IgD-negative memory B cell (primary cell): ENCODE data around the gene NCS1. TPM values are rescaled to one million over a fixed set of nuclear protein-coding genes. Genes with fewer than 3 reads are reported as not detected.

Experiments used
- H3K27ac Mint-ChIP-seq, 3 donors: one replicate each; pipeline ENCODE4 v1.8.0; 2020 to 2022; ENCODE audit warnings: mild to moderate bottlenecking in 3 of 3, mixed read lengths in 3 of 3, moderate library complexity in 1 of 3
- H3K27me3 Mint-ChIP-seq: one replicate; pipeline ENCODE4 v1.8.0; 2021; ENCODE audit warnings: mixed read lengths
- H3K36me3 Mint-ChIP-seq: one replicate; pipeline ENCODE4 v1.8.0; 2020; ENCODE audit warnings: mild to moderate bottlenecking, mixed read lengths
- H3K4me1 Mint-ChIP-seq, 3 donors: one replicate each; pipeline ENCODE4 v1.8.0; 2020 to 2022; ENCODE audit warnings: mixed read lengths in 3 of 3, mild to moderate bottlenecking in 1 of 3
- H3K4me3 Mint-ChIP-seq, 4 donors: one replicate each; pipeline ENCODE4 v1.8.0; 2020 to 2022; ENCODE audit warnings: mild to moderate bottlenecking in 4 of 4, mixed read lengths in 4 of 4, moderate library complexity in 3 of 4
- H3K9me3 Mint-ChIP-seq, 3 donors: one replicate each; pipeline ENCODE4 v1.8.0; 2020 to 2021; ENCODE audit warnings: mixed read lengths in 3 of 3, mild to moderate bottlenecking in 1 of 3
- polyA plus RNA-seq: library from polyadenylated mRNA; unstranded; fragments of 300-500 nt; fragmentation: Illumina TruSeq; gene quantifications from one replicate; pipeline ENCODE4 v1.2.3, GENCODE V29; 2021

Gene NCS1
- polyA plus RNA-seq, 1 donor from 2014 or later = not detected

DNA sequence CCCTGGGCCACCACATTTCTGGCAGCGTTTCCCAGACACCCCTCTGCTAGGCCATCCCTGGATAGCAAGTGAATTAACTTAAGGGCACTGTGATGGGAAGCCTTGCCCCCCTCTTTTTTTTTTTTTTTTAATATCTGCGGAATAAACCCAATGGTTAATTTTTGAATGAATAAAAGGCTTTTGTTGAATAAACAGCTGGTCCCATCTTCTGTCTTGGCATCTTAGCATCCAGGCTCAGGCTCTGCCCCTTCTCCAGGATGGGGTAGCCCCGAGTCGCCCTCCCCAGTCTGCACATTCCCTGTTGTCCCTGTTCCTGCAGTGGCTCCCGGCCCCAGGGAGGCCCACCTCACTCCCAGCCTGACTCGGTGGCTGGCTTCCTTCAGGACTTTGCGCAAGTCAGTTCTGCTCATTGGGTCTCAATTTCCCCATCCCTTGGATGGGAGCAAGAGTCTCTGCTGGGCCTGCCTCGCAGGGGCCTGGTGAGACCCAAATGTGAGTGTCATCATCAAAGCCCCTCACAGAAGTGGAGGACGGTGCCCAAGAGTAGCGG is 64.3 kb downstream of the NCS1 start:
- Mint-ChIP-seq H3K27ac (no peak overlapping the region), H3K4me3 (no peak overlapping the region)

DNA sequence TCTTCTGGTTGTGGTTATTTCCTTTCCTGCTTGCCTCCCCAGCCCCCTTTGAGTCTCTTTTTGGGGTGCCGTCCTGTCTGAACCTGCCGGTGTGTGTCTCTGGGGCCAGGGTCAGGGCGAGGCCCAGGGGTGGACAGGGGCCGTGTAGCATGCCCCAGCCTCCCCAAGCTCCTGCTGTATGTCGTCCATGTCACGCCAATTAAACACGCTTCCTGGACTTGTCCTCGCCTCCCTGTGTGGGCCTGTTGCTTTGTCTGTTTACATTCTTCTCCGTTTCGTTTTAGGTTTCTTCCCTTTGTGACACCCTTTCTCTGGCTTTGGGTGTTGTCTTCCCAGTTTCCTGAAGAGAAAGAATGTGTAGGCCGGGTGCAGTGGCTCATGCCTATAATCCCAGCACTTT is 64.9 kb downstream of the NCS1 start:
- no peaks in the 10 kb centered on the region for H3K9me3 Mint-ChIP-seq
- peaks cover 16 to 17% (median 16%) of the 10 kb centered on the region in 3 donors for H3K4me1 Mint-ChIP-seq
- peak overlapping the region in 1 of 4 donors; percentile 45 for H3K4me3 Mint-ChIP-seq
- H3K27ac Mint-ChIP-seq = no peak overlapping the region
- H3K36me3 Mint-ChIP-seq = no peaks in the 10 kb centered on the region
- peaks cover 4% of the 10 kb centered on the region for H3K27me3 Mint-ChIP-seq

More for the DNA sequence above, 64.3 kb downstream of the NCS1 start:
- Mint-ChIP-seq H3K27me3 (peaks cover 4% of the 10 kb centered on the region), H3K9me3 (no peaks in the 10 kb centered on the region), H3K36me3 (no peaks in the 10 kb centered on the region), H3K4me1 (peaks cover 16 to 17% (median 16%) of the 10 kb centered on the region in 3 donors)

DNA sequence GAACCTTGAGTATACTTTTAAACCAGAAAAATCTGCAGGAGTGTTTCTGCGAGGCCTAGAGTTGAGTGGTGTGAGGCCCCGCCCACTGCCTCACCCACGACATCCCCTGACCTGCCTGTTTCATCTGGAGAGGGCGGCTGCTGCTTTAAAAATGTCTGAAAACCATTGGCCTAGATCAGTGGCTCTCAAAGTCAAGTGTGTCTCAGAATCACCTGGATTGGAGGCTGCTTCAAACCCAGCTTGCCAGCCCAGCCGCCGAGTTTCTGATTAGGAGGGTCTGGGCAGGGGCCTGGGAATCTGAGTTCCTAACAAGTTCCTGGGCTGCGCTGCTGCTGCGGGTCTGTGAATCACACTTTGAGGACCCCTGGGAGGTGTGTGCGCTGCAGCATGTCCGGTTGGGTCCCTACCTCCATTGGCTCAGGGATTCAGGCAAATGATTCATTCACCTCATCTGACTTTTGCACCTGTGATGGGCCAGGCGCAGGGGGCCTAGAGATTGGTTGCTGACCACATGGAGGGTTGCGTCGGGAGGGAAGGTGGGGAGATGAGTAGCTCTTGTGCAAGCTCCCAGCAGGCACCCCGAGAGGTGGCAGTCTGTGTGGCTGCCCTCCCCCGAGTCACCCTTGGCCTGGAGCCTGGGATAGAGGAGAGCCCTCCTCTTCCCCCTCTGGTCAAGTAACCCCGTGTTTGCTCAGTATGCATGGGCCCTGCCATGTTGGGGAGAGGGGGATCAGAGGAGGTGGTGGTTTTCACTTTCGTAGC is 65.7 kb downstream of the NCS1 start:
- peaks cover 18 to 20% (median 19%) of the 10 kb centered on the region in 3 donors for H3K4me1 Mint-ChIP-seq
- no peak overlapping the region for H3K27ac Mint-ChIP-seq
- peaks cover 1% of the 10 kb centered on the region for H3K27me3 Mint-ChIP-seq
- no peak overlapping the region for H3K4me3 Mint-ChIP-seq
- no peaks in the 10 kb centered on the region for H3K9me3 Mint-ChIP-seq
- no peaks in the 10 kb centered on the region for H3K36me3 Mint-ChIP-seq

DNA sequence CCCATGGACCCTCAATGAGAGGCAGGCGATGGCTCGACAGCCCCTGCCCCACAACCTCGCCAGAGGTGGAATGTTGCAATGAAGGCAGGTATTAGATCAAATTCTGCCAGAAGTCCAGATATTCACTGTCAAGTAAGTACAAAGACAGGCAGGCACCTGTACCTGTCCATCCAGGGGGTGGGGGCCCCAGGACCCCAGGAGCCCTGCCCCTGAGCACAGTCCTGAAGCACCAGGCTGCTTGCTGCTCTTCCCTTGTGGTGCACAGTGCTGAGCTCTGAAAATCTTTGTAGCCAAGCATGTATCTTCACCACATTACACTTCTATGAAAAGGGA is 67.1 kb downstream of the NCS1 start:
- H3K9me3 Mint-ChIP-seq = no peaks in the 10 kb centered on the region
- H3K4me3 Mint-ChIP-seq = peak overlapping the region in 2 of 4 donors; percentile 69 to 75
- peaks cover 22 to 23% (median 23%) of the 10 kb centered on the region in 3 donors for H3K4me1 Mint-ChIP-seq
- H3K27me3 Mint-ChIP-seq = peaks cover 1% of the 10 kb centered on the region
- peak overlapping the region in 1 of 3 donors; percentile 88 for H3K27ac Mint-ChIP-seq
- no peaks in the 10 kb centered on the region for H3K36me3 Mint-ChIP-seq

DNA sequence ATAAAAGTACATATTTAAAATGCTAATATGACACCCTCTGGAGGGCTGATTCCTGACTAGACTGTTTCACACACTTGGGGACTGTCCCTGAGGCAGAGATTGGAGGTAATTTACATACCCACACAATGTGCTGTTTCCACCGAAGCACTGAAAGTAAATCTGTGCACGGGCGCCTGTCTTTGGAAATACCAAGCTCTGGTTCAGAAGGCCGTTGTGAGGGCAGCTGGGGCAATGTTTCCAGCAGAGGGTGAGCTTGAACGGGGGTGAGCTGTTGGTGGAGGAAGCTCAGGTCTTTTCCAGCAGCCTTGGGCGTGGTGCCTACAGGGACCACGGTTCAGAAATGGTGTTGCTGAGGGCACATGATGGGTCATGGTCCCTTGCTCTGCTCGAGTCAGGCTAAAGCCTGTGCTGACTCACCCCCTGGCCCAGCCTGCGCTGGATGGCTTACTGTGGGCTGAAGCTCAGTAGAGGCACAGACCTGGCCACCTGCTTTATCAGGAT is 67.6 kb downstream of the NCS1 start:
- Mint-ChIP-seq H3K27me3 (peaks cover 1% of the 10 kb centered on the region), H3K27ac (peak overlapping the region in 2 of 3 donors; percentile 72 to 88), H3K4me1 (peaks cover 22 to 23% (median 23%) of the 10 kb centered on the region in 3 donors), H3K36me3 (no peaks in the 10 kb centered on the region), H3K4me3 (peak overlapping the region; percentile 35 to 81 (median 72)), H3K9me3 (no peaks in the 10 kb centered on the region)

DNA sequence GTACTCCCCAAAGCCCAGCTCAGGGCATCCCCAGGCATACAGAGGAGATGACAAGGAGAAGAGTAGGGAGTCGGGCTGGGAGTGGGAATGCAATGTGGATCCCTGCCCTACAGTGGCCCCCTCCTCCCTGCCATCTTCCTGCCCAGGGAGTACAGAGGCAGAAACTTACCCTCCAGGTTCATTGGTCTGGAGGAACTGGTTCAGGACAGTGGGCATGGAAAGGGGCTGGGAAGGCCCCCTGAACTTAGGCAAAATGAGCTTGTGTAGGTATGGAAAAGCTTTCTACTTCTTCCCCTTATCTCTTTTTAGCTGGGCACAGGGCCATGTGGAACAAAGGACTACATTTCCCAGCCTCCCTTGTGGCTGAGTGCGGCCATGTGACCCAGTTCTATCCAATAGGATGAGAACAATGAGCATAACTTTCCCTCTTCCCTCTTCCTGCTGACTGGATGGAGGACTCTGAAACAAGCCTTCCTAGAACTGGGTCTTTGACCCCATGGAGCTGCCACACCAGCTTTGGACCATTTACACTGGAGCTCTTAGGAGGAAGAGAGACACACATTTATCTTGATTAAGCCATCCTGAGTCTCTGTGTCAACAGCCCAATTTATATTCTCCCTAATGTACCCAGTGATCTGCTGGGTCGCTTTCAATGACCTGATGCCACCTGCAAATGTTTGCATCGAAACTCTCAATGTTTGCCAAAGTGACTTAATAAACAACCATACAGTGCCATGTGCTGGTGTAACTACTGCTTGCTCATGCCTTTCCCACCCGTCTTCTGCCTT is 68.4 kb downstream of the NCS1 start:
- Mint-ChIP-seq H3K9me3 (no peaks in the 10 kb centered on the region), H3K27ac (no peak overlapping the region), H3K27me3 (peaks cover 1% of the 10 kb centered on the region), H3K4me1 (peaks cover 22 to 23% (median 23%) of the 10 kb centered on the region in 3 donors), H3K36me3 (no peaks in the 10 kb centered on the region), H3K4me3 (peak overlapping the region in 2 of 4 donors; percentile 47 to 72)

DNA sequence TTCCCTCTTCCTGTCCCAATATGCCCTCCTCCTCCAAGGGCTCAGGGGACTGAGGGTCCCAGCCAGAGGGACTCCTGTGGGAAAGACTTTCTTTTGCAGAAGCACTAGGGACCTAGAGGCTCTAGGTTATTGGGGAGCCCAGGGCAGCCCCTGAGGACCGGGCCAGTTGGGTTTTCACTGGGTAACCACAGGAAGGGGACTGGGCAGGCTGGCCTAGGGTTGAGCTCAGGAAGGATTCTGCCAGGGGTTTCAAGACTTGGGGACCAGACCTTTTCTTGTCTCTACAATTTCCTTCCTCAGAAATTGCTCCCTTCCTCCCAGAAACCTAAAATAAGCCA is 69.0 kb downstream of the NCS1 start:
- Mint-ChIP-seq H3K4me3 (peak overlapping the region in 1 of 4 donors; percentile 47), H3K4me1 (peaks cover 19 to 23% (median 20%) of the 10 kb centered on the region in 3 donors), H3K27ac (no peak overlapping the region), H3K27me3 (no peaks in the 10 kb centered on the region), H3K9me3 (no peaks in the 10 kb centered on the region), H3K36me3 (no peaks in the 10 kb centered on the region)

DNA sequence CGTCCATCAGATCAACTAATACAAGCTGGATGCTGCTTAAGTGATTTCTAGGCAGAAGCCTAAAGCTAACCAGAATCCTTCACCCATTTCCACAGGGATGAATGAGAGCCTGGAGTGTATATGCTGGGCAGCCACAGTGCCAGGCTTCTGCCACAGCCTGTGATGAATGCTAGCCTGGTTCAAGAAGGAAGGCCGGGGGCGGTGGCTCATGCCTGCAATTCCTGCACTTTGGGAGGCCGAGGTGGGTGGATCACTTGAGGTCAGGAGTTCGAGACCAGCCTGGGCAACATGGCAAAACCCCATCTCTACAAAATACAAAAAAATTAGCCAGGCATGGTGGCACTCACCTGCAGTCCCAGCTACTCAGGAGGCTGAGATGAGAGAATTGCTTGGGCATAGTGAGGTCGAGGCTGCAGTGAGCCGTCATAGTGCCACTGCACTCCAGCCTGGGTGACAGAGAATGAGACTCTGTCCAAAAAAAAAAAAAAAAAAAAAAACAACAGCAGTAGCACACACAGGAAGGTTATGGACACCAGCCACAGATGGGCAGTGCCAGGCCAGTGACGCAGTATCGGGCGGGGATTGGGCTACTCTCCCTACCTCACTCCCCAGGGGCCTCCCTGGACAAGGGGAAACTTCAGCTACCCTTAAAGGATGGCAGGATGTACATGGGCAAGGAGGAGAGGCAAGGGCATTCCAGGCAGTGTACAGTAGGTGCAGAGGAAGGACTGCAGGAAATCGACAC is 70.2 kb downstream of the NCS1 start:
- Mint-ChIP-seq H3K27me3 (no peaks in the 10 kb centered on the region), H3K36me3 (no peaks in the 10 kb centered on the region), H3K9me3 (no peaks in the 10 kb centered on the region), H3K27ac (no peak overlapping the region), H3K4me1 (peaks cover 19 to 23% (median 20%) of the 10 kb centered on the region in 3 donors), H3K4me3 (peak overlapping the region in 3 of 4 donors; percentile 49 to 90 (median 68))

DNA sequence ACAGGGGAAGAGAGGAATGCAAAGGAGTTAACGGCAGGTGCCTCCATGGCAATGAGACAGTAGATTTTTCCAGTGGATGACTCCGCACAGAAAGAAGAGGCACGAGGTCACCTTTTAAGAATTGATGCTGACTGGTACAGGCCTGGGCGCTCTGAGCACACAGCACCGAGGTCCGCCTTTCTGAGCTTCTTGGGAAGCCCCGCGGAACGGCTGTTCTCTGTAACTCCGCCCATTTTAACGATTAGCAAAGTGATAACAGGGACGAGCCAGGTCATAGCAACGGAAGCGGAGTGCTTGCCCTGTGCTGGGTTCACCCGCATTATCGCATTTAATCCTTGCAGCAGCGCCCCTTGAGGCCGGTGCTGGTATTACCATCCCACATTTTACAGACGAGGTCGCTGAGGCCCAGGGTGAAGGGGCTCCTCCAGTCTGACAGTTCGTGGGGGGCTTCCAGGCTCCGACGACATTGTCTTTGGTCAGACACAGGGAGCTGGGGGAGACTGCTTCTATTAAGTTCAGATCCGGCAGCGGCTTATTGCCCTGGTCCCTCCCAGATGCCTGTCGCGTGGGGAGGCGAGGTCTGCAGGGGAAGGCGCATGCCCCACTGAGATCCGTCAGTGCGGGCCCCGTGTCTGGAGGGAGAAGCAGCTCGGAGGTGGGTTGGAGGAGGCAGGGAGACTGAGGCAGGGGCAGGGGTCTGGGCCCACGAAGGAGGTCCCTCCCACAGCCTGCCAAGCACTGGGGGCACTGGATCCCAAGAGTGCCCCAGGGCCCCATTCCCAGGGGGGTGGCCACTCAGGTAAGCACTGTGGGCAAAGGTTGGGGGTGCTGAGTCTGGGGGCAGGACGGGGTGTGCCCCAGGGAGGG is 71.0 kb downstream of the NCS1 start:
- Mint-ChIP-seq H3K4me1 (peaks cover 19 to 23% (median 20%) of the 10 kb centered on the region in 3 donors), H3K27me3 (no peaks in the 10 kb centered on the region), H3K4me3 (peak overlapping the region in 3 of 4 donors; percentile 49 to 90 (median 68)), H3K27ac (peak overlapping the region in 1 of 3 donors; percentile 46), H3K9me3 (no peaks in the 10 kb centered on the region), H3K36me3 (no peaks in the 10 kb centered on the region)

DNA sequence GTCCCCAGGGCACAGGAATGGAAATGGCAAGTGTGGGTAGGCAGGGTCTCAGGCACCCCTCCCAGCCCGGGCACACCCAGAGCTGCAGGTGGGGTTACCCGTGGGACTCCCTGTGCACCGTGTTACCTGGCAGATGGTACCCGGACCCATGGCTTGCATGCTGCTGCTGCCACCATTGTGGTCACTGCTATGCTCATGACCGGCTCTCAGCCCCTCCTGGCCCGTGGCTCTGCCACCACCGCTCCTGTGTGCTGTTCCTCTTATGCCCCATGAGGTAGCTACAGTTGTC is 71.6 kb downstream of the NCS1 start:
- Mint-ChIP-seq H3K27me3 (no peaks in the 10 kb centered on the region), H3K4me1 (peaks cover 19 to 23% (median 20%) of the 10 kb centered on the region in 3 donors), H3K36me3 (peaks cover 2% of the 10 kb centered on the region), H3K9me3 (no peaks in the 10 kb centered on the region), H3K27ac (no peak overlapping the region), H3K4me3 (no peak overlapping the region)

DNA sequence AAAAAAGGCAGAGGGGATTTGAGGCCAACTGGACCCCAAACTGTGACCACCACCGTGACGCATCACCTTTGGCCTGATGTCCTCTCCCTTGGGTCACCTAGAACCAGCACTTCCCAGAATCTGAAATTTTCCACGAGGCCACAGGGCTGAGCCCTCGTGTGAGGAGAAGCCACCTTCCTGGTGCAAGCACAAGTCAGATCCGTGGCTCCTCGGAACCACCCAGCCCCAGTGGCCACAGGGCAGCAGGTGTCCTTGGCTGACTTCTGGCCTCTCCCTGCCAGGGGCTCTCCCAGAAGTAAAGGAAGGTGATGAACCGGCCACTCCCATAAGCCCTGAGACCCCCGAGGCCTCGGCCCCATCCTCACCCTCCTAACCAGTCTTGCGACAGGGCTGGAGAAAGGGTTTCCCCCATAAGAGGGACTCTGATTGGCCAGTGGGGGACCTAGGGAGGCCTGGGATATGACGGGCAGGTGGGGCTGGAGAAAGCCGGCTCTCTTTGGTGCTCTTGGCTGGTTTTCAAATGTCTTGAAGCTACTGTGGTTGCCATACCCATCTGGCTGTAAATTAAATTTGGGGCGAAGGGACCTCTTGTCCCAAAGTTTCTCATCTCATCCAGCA is 72.5 kb downstream of the NCS1 start:
- H3K9me3 Mint-ChIP-seq = no peaks in the 10 kb centered on the region
- H3K4me3 Mint-ChIP-seq = peak overlapping the region in 1 of 4 donors; percentile 68
- H3K27ac Mint-ChIP-seq = no peak overlapping the region
- peaks cover 16 to 19% (median 18%) of the 10 kb centered on the region in 3 donors for H3K4me1 Mint-ChIP-seq
- H3K36me3 Mint-ChIP-seq = peaks cover 2% of the 10 kb centered on the region
- no peaks in the 10 kb centered on the region for H3K27me3 Mint-ChIP-seq

DNA sequence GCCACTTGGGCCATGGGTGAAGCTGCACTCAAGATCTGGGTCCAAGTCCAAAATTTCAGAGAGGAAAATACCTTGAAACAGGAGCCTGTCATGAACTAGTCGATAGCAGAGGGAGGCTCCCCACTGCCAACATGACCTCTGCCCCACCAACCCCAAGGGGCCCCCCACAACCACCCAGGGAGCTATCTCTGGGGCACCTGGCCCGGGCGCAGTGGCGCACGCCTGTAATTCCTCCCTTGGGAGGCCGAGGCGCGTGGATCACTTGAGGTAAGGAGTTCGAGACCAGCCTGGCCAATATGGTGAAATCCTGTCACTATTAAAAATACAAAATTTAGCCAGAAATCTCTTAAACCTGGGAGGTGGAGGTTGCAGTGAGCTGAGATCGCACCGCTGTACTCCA is 73.3 kb downstream of the NCS1 start:
- Mint-ChIP-seq H3K27ac (no peak overlapping the region), H3K4me3 (no peak overlapping the region), H3K4me1 (peaks cover 10 to 11% (median 11%) of the 10 kb centered on the region in 3 donors), H3K9me3 (no peaks in the 10 kb centered on the region), H3K27me3 (no peaks in the 10 kb centered on the region), H3K36me3 (peaks cover 2% of the 10 kb centered on the region)

DNA sequence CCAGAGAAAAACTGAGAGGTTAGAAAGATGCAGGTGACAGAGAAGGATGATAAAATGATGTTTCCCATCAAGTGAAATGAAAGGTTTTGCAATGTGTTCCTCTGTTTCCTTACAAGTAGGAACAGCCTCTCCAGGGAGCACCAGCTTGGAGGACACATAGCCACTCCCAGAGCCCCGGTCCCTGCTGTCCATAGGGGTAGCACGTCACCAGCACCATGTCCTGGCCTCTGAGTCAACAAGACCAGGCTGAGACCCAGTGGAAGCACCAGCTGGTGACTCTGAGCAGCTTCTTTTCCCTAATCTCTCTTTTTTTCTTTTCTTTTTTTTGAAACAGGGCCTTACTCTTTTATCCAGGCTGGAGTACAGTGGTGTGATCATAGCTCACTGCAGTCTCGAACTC is 73.9 kb downstream of the NCS1 start:
- no peak overlapping the region for H3K27ac Mint-ChIP-seq
- H3K27me3 Mint-ChIP-seq = no peaks in the 10 kb centered on the region

More for the DNA sequence above, 73.9 kb downstream of the NCS1 start:
- peaks cover 0 to 3% (median 0%) of the 10 kb centered on the region in 3 donors for H3K9me3 Mint-ChIP-seq
- H3K4me3 Mint-ChIP-seq = no peak overlapping the region
- H3K4me1 Mint-ChIP-seq = peaks cover 5 to 7% (median 6%) of the 10 kb centered on the region in 3 donors
- peaks cover 2% of the 10 kb centered on the region for H3K36me3 Mint-ChIP-seq
